ENCODE measurements around the gene FEM1C.
A peak's percentile ranks its signal among the peaks of the same experiment; 100 is the strongest.

The FEM1C gene, protein sequence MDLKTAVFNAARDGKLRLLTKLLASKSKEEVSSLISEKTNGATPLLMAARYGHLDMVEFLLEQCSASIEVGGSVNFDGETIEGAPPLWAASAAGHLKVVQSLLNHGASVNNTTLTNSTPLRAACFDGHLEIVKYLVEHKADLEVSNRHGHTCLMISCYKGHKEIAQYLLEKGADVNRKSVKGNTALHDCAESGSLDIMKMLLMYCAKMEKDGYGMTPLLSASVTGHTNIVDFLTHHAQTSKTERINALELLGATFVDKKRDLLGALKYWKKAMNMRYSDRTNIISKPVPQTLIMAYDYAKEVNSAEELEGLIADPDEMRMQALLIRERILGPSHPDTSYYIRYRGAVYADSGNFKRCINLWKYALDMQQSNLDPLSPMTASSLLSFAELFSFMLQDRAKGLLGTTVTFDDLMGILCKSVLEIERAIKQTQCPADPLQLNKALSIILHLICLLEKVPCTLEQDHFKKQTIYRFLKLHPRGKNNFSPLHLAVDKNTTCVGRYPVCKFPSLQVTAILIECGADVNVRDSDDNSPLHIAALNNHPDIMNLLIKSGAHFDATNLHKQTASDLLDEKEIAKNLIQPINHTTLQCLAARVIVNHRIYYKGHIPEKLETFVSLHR

DNA sequence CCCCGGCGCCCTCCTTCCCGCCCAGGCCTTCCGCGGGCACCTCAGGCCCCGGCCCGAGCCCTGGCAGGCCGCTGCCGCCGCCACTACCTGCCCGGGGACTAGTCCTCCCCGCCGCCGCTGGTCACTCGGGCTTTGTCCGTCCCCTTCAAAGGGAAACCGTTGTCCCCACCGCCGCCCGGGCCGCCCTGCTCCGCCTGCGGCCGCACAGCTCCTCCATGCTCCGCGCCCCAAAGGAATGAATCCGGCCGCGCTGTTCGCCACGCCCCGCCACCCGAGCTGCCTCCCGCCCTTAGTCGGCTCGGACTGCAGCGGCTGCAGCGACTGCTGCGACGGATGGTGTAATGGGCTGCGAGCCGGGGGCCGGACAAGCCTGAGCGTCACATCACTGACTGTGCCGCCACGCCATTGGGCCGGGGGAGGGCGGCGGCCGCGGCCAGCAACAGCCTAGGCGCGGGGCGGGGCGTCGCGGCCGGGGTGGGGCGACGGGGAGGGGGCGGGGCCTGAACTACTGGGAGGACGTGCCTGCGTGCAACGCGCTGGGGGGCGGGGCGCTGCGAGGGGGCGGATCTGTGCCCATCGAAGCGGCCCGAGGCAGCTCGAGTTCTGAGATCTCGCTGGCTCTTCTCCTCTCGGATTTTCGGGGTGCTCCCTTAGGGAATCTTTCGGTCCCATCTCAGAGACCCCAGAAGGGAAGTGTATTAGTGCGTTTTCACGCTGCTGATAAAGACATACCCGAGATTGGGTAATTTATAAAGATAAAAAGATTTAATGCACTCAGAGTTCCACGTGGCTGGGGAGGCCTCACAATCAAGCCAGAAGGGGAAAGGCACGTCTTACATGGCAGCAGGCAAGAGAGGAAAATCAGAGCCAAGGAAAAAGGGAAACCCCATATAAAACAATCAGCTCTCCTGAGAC is at the start of gene FEM1C:
TSS of gene FEM1C (minus strand) at position 340 of the 915 bp plus-strand sequence. CDS start 1,282 bp downstream, outside the sequence.
- no peak for FAIRE-seq

DNA sequence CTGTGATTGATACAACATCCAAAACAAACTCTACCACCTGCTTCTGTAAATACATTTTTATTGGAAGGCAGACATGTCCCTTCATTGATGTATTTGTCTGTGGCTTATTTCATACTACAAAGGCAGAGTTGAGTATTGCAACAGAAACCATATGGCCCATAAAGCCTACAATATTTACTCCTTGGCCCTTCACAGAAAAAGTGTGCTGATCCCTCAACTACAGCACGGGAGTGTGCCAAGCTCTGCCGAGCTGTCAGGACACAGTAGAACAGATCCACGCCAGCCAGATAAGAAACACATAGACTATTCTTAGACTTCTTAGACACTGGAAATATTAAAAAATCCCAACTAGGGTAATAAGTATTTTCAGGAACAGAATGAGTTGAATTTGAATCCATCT is 44.5 kb upstream of the FEM1C start:
- no peak for FAIRE-seq

DNA sequence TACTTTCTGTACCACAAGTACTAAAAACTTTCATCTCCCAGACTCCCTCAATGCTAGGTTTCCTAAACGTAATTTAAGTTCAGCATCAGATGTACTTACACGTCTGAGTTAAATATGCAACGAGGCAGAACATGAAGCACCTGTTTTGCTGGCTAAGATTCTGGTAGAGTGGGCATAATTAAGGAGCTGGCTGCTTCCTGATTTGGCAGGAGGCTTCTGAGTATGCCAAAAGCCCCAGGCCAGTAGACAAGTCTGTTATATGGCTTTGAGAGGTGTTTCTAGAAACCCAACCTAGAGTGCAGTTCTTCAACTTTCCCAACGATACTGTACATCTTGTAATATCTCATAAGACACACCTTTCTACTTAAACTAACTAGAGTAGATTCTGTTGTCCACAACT is 44.1 kb upstream of the FEM1C start:
- FAIRE-seq: no peak

DNA sequence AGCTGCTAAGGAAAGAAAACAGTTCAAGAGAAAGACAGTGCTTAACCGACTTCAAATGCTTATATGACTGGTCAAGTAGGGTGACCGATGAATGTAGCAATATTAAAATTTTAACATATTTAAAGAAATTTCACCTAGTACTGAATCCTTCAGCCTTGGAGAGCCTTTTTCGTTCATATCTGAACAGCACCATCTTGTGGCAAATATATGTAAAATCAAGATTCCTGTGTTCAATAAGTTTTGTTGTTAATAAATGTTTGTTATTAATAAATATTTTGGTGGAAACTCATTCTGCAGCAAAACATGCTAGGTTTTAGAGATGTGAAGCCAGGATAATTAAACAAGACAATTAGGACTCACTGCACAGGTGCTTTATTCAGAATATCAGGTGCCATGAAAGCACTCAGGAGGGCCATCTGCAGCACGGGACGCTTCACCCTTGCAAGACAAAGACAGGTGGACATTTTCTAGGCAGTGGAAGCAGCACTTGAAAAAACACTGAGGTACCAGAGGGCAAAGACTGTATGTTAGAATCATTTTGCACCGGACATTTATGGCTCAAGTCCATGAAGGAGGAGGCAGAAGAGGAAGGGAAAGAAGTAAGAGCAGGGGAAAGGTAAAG is 42.1 kb upstream of the FEM1C start:
- peak; percentile 94 for FAIRE-seq

DNA sequence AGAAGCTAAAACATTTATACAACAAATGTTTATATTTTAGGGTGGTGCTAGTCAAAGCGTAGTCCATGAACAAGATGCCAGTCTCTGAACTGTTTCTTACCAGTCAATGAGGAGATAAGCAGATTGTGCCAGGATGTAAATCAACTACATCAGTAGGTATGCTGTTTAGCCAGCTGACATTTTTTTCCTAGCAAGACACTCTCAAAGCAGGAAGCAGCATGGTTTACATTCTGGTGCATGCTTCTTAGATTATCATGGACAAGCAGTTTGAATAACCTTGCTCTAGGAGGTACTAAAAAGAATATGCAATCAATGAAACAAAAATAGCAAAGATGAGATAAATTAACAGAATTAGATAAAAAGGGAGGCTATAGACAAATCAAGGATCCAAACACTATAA is 40.7 kb upstream of the FEM1C start:
- no peak for FAIRE-seq

DNA sequence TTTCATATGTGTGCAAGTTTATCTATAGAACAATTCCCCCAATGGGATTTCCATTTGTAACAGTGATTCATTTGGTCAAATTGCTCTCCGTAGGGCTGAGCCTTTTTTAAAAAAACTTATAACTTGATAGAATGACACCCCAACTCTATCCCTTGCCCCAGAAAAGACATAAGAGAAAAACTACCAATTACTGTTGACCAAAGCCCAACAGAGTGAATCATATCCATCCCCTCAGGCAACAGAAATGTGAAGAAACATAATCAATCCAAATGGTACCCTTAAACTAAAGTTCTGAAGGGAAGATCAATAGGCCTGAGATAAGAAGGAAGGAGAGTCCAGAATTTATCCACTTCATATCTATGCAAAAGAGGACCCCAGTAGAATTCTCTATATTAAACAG is 39.9 kb upstream of the FEM1C start:
- FAIRE-seq: no peak

DNA sequence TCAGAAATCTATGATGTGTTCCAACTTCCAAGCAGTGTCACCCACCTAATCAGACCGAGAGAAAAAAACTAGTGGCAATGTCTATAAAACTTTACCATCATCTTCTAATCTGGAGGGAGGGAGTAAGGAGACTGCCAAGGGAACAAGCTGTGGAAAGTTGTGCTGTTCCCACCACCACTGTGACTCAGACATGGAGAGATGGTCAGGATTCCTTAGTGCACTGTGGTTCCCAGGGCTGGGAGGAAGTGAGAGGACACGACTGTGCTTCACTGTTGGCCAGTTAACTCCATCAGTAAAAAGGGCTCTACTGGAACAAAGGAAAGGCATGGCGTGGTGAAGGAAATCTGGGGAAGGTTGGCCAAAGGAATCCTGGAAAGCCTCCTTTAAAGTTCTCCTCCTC is 38.9 kb upstream of the FEM1C start:
- no peak for FAIRE-seq

DNA sequence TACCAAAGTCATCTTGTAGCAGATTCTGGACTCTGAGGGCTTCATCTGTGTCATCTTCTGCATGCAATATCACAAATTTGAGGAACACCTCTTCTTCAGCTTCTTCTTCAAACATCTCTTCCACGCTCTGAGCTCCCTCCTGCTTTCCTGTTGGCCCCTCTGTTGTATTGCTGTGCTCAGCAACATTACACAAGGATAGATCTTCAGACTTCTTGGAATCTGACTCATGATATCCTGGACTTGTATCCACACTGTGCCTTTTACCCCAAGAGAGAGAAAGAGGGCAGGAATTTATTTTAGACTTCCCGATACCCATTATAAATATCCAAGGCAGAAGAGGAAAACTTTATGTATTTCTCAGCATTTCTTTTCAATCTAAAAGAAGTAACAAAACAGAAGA is 36.4 kb upstream of the FEM1C start:
- FAIRE-seq: no peak

DNA sequence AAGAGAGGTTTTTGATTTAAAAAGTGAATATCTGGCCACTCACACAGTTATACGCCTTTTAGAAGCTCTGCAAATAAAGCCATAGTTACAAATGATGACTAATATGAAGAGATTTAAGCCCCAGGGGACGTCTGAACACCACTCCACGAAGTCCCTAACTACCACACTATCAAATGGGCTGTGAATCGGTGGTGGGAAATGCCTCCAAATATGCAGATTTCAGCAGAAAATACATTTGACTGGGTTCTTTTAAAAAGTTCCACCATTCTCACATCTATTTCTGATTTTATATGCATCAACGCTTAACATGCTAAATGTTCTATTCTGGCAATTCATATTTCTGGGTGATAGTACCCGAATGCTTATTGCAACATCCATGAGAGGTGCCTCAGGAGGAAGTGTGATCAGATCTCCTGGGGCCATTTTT is 35.2 kb upstream of the FEM1C start:
- FAIRE-seq: peak; percentile 49

DNA sequence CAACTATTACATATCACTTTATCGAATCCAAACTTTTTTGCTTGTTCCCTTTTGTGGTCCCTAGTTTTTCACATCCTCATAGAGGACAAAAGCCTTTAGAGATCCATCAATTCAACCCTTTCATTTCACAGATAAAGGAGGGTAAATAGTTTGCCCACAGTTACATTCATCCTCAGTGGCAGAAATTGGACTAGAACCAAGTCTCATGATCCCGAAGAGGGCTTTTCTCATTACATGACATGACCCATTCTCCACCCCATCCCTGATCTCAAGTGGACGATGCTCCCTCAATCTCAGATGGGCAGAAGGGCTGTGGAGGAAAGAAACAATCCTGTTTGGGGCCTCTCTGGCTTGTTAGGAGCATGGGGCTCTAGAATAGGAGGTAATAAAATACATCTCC is 34.6 kb upstream of the FEM1C start:
- no peak for FAIRE-seq

DNA sequence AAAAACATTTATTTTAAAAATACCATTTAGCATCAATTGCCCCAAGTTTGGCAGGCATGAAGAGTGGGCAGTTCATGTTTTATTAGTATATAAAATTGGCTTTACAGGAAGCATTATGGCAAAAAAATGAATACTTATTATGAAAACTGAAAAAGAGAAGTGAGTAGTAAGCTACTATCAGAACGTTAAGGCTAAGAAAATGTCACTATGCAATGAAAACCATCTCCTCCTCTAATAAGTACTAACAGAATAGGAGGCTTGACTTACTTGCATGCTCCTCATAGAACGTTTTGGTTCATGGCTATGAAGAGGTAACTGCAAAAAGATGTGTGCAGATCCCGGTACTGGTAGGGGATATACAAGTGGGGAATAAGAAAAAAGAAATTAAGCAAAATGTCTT is 34.1 kb upstream of the FEM1C start:
- no peak for FAIRE-seq

DNA sequence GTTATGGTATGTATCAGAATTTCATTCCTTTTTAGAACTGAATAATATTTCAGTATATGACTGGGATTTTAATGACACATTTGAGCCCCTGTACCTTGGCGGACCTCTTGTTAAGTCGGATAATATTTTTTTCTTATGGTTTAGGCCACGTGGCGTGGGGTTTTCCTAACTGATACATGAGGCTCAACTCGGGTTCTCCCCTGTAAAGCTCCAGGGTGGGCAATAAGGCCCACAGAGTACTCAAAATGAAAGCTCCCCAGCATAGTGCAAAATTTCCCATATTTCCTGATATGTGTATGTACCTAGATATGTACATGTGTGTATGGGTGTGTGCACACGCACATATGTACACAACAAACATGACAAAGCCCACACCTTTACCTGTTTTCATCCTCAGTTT is 33.2 kb upstream of the FEM1C start:
- FAIRE-seq: no peak

DNA sequence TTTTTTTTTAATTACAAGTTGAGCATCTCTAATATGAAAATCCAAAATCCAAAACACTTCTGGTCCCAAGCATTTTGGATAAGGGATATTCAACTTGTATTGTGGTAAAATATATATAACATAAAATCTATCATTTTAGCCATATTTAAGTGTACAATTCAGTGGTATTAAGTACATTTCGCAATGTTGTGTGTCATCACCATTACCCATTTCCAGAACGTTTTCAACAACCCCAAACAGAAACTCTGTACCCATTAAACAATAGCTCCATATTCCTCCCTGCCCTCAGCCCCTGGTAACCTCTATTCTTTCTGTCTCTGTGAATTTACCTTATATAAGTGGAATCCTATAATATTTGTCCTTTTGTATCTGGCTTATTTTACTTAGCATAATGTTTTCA is 32.8 kb upstream of the FEM1C start:
- no peak for FAIRE-seq

DNA sequence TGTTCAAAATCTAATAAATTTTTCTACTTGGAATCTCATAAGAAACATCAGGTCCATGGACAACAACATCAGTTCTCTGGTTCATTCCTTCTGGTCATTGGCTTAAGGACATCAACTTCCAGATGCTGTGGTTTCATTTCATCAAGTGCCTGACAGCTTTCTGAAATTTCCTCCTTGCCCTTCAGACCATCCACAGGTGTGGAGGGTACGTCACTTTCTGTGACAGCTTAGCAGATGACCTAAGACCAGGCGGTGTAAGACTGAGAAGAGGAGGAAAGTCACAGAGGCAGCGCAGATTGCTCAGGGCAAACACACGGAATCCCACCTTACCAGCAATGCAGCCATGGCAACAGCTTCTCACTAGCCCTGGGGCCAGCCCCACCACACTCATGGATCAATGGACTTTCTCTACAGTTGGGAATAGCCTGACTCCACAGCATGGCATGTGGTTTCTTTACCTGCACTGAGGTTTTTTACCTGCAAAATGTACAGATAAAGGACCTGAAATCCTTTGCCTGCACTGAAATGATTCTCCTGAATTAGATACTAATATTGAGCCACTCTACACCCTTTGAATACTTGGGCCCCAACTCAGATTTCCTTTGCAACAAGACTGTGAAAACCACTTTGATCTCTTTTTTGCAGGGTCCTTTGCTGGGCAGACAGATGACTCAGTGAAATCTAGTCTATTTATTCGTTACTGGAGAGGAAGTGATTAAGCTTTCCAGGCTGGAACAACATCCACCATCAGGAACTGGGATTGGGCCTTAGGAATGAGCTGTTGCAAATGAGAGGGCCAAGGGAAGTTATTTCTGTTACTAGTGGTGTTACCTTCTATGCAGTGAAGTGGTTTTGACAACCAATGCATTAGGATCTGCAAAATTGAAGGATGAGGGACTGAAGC is 30.8 kb upstream of the FEM1C start:
- no peak for FAIRE-seq

DNA sequence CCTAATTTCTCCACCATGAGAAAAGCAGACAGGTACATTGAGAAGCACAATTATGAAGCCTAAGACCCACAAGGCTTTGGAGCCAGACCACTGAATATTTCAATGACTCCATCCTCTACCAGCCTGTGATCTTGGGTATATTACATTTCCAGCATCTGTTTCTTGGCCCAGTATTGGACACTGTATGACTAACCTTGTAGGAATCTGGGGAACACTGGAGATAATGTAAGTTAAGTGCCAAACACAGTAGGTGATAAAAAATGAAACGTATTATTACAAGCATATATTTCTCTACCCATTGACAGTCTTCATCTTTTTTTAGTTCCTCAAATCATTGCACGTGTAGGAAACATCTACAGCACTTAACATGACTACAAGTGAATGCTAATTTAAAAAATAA is 28.6 kb upstream of the FEM1C start:
- FAIRE-seq: no peak

DNA sequence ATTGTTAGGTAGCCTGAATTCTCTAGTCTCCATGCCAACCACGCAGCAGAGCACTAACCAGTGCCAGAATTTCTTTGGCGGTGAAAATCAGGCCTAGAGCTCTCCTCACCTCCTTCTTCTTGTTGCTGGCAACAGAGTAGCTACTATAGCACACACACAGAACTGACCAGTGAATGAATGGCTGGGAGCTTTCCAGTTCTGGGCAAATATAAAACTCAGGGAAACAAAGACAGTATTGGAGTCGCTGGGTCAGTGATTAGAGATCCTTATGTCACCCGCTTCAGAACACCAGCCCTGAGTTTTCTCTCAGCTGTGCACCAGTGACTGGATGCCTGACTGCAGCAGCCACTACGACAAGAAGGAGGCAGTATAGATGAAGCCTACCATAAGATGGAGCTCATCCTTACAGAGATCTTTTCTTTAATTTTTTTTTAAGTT is 26.9 kb upstream of the FEM1C start:
- FAIRE-seq: no peak

DNA sequence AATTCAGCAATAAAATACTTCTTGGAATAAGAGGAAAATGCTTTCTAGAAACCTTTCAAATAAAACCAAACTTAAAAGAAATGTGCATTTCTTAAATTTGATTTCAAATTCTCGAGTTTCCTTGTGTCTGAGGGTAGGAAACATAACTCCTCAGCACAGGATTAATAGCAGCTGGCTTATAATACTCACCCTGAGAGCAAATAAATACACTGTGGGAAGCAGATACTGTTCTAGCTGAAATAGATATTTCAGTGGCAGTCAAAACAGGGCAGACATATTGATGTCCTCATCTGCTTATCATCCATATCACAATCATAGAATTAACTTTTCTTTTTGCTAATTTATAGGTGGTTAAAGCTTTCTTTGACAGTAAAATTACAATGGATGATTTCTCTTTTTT is 24.1 kb upstream of the FEM1C start:
- FAIRE-seq: no peak

DNA sequence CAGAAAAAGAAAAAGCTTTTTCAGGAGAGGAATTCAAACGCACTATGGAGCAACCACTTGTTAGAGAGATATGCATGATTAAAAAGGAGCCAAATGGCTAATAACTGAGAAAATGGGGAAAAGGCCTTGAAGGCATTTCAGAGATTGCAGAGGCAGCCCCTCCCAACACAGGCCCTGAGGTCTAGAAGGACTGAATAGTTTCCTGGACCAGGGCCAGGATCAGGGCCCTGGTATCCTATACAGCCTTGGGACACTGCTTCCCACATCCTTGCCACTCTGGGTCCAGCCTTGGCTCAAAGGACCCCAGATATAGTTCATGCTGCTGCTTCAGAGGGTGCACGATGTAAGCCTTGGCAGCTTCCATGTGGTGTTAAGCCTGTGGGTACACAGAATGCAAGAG is 20.7 kb upstream of the FEM1C start:
- FAIRE-seq: no peak

DNA sequence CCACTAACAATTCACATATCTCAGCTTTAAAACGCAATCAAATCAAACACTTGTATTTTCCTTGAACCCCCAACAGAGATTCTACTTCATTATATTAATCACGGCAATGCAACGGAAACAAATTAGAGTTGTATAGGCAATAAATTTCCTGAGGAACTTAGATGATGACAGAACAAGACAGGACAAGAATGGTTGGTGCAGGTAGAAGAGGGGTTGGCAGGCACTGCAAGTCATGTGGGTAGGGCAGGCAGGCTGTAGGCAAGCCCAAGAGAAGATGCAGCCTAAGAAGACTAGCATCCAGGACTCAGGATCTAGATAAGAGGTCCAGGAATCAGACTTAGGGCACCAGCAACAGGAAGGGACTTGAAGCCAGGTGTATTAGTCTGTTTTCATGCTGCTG is 16.6 kb upstream of the FEM1C start:
- FAIRE-seq: no peak

DNA sequence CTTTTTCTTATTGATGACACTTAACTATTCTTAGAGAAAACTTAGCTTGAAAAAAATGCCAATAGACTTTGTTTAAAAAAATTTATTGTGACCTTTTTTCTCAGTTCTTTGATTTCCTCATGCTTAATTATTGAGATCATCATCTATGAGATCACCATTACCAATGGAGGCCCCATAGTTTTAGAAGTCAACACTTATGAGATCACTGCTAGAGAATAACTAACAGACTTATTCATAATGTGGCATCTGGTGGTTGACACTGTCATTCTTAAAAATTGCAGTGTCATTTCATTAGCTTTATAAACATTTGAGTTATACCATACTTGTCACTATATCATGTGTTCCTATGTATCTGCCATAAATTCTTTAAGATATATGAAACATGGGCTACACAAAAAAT is 14.9 kb upstream of the FEM1C start:
- FAIRE-seq: no peak

DNA sequence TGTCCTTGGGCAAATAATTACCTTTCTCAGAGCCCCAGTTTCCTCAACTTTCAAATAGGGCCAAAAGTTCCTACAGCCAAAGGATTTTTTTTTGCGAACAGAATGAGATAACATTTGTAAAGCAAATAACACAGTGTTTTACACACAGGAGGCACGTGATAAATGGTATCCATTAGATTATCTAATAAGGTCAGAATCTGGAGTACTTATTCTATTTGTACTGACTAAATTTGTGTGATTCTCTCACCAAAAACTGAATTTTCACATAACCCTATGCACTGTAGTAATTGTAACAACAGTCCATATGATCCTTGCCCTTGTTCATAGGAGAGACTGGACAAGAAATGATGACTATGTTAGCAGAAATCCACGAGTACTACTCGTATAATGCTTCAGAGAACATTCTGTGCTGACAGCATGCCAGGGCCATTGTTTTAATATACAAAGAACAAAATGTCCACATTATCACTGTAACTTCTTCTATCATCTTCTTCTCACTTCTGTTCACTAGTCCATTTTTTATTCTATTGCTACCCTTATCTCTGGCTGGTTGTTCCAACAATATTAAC is 13.9 kb upstream of the FEM1C start:
- FAIRE-seq: no peak

All from islet of Langerhans (tissue), 1 donor.